WTC11 (cell line): Measurements from ENCODE around the gene PLEKHF1. TPM values are rescaled to one million over a fixed set of nuclear protein-coding genes. Genes with fewer than 3 reads are reported as not detected.

Source experiments
- ATAC-seq: fragments of 200-7000 bp; cut with Tn5 transposase; 2 replicates; pipeline ENCODE4 v1.10.0; 2021; ENCODE audit warnings: mild to moderate bottlenecking, moderate library complexity
- CTCF ChIA-PET: fragments of 300-600 bp; sonication (Branson Sonifier 250); formaldehyde crosslinking; loops from one replicate; lab custom pipeline; 2021; ENCODE audit warnings: antibody characterized with exemption; lab: Charles Lee
- POLR2A ChIA-PET: fragments of 350-600 bp; sonication (Branson Sonifier 250); formaldehyde crosslinking; loops from one replicate; lab custom pipeline; 2021; ENCODE audit warnings: antibody characterized with exemption; lab: Charles Lee
- DNase-seq: peaks from one replicate; pipeline ENCODE4 v3.0.0; 2021; ENCODE audit warnings: low spot score
- H3K27ac Mint-ChIP-seq: 2 replicates; pipeline ENCODE4 v1.8.0; 2021; ENCODE audit warnings: mixed read lengths
- H3K27me3 Mint-ChIP-seq: 2 replicates; pipeline ENCODE4 v1.8.0; 2021; ENCODE audit warnings: low read depth, mild to moderate bottlenecking, moderate library complexity, mixed read lengths
- H3K36me3 Mint-ChIP-seq: 2 replicates; pipeline ENCODE4 v1.8.0; 2021; ENCODE audit warnings: mixed read lengths
- H3K4me1 Mint-ChIP-seq: 2 replicates; pipeline ENCODE4 v1.8.0; 2022; ENCODE audit warnings: mixed read lengths
- H3K4me3 Mint-ChIP-seq: 2 replicates; pipeline ENCODE4 v1.8.0; 2021; ENCODE audit warnings: mild to moderate bottlenecking, moderate library complexity, mixed read lengths
- H3K9me3 Mint-ChIP-seq: 2 replicates; pipeline ENCODE4 v1.8.0; 2021; ENCODE audit warnings: mixed read lengths
- FOXK1 ChIP-seq: sonication (generic); formaldehyde crosslinking; IDR thresholded peaks from 2 replicates; pipeline ENCODE4 v1.8.0; 2022; ENCODE audit warnings: mild to moderate bottlenecking, moderate library complexity, missing genetic modification reagents
- FOXP1 ChIP-seq: sonication (generic); formaldehyde crosslinking; IDR thresholded peaks from 2 replicates; pipeline ENCODE4 v1.8.0; 2022; ENCODE audit warnings: missing genetic modification reagents, mild to moderate bottlenecking, moderate library complexity, borderline replicate concordance
- HMGA2 ChIP-seq: fragments of 250-450 bp; sonication (Bioruptor Pico); IDR thresholded peaks from 2 replicates; pipeline ENCODE4 v1.4.0; 2021; ENCODE audit warnings: mild to moderate bottlenecking, moderate library complexity
- IRF2 ChIP-seq: sonication (generic); formaldehyde crosslinking; IDR thresholded peaks from 2 replicates; pipeline ENCODE4 v1.8.0; 2022; ENCODE audit warnings: low read depth, missing genetic modification reagents, borderline replicate concordance
- MYBL2 ChIP-seq: sonication (generic); formaldehyde crosslinking; IDR thresholded peaks from 2 replicates; pipeline ENCODE4 v1.8.1; 2023; ENCODE audit warnings: mild to moderate bottlenecking, moderate library complexity, missing genetic modification reagents
- RELA ChIP-seq: sonication (generic); formaldehyde crosslinking; IDR thresholded peaks from 2 replicates; pipeline ENCODE4 v1.8.1; 2022; ENCODE audit warnings: missing genetic modification reagents, mild to moderate bottlenecking, borderline replicate concordance
- SMAD3 ChIP-seq: sonication (generic); formaldehyde crosslinking; IDR thresholded peaks from 2 replicates; pipeline ENCODE4 v1.8.0; 2022; ENCODE audit warnings: missing genetic modification reagents, mild to moderate bottlenecking, borderline replicate concordance
- ZNF396 ChIP-seq: fragments of 250-450 bp; sonication (Bioruptor Pico); IDR thresholded peaks from 2 replicates; pipeline ENCODE4 v1.8.0; 2021; ENCODE audit warnings: mild to moderate bottlenecking, moderate library complexity, borderline replicate concordance
- ZNF671 ChIP-seq: fragments of 250-450 bp; sonication (Bioruptor Pico); IDR thresholded peaks from 2 replicates; pipeline ENCODE4 v1.8.0; 2021; ENCODE audit warnings: mild to moderate bottlenecking
- total RNA-seq: library from RNA; stranded (reverse); gene quantifications from 3 replicates; pipeline ENCODE4 v1.2.3, GENCODE V29; 2021
- TF ChIP-seq, protein P1 (sequence below): sonication (generic); formaldehyde crosslinking; IDR thresholded peaks from 2 replicates; pipeline ENCODE4 v1.8.0; 2023; ENCODE audit warnings: mild to moderate bottlenecking, missing genetic modification reagents
- TF ChIP-seq, protein P2 (sequence below): sonication (generic); formaldehyde crosslinking; IDR thresholded peaks from 2 replicates; pipeline ENCODE4 v1.8.1; 2023; ENCODE audit warnings: mild to moderate bottlenecking, missing genetic modification reagents, moderate library complexity
- TF ChIP-seq, protein P3 (sequence below): sonication (generic); formaldehyde crosslinking; IDR thresholded peaks from 2 replicates; pipeline ENCODE4 v1.8.0; 2022; ENCODE audit warnings: mild to moderate bottlenecking, missing genetic modification reagents
- TF ChIP-seq, protein P4 (sequence below): sonication (generic); formaldehyde crosslinking; IDR thresholded peaks from 2 replicates; pipeline ENCODE4 v1.8.1; 2022; ENCODE audit warnings: mild to moderate bottlenecking, missing genetic modification reagents, moderate library complexity, borderline replicate concordance
- TF ChIP-seq, protein P5 (sequence below): fragments of 200-600 bp; IDR thresholded peaks from 2 replicates; pipeline ENCODE4 v1.8.0; 2022; ENCODE audit warnings: antibody characterized with exemption
- TF ChIP-seq, protein P6 (sequence below): sonication (generic); formaldehyde crosslinking; IDR thresholded peaks from 2 replicates; pipeline ENCODE4 v1.8.1; 2022; ENCODE audit warnings: low read depth, mild to moderate bottlenecking, moderate library complexity, missing genetic modification reagents, borderline replicate concordance
- TF ChIP-seq, protein P7 (sequence below): sonication (generic); formaldehyde crosslinking; IDR thresholded peaks from 2 replicates; pipeline ENCODE4 v1.8.0; 2022; ENCODE audit warnings: mild to moderate bottlenecking, missing genetic modification reagents
- TF ChIP-seq, protein P8 (sequence below): sonication (generic); formaldehyde crosslinking; IDR thresholded peaks from 2 replicates; pipeline ENCODE4 v1.8.1; 2022; ENCODE audit warnings: low read depth, missing genetic modification reagents, borderline replicate concordance
- TF ChIP-seq, protein P9 (sequence below): fragments of 250-450 bp; sonication (Bioruptor Pico); IDR thresholded peaks from 2 replicates; pipeline ENCODE4 v1.9.0; 2021; ENCODE audit warnings: mild to moderate bottlenecking

Gene PLEKHF1
- total RNA-seq, 1 experiment from 2014 or later, result 17.9 TPM

DNA sequence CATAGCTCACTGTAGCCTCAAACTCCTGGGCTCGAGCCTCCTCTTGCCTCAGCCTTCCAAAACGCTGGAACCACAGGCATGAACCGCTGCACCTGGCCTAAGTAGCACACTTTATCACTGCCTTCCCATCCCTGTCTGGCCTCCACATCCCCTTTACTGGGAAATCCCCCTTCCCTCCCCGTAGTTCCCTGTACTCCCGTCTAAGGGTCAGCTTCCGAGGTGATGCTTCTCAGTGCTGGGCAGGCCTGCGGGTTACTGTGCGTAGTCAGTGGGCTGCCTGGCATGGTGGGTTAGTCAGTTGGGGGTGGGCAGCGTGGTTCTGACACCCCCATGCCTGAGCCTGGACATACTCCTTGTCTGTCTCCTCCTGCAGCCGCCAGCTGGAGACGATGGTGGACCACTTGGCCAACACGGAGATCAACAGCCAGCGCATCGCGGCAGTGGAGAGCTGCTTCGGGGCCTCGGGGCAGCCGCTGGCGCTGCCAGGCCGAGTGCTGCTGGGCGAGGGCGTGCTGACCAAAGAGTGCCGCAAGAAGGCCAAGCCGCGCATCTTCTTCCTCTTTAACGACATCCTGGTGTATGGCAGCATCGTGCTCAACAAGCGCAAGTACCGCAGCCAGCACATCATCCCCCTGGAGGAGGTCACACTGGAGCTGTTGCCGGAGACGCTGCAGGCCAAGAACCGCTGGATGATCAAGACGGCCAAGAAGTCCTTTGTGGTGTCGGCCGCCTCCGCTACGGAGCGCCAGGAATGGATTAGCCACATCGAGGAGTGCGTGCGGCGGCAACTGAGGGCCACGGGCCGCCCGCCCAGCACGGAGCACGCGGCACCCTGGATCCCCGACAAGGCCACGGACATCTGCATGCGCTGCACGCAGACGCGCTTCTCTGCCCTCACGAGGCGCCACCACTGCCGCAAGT lies 8.4 kb downstream of the PLEKHF1 start:
- peaks cover 11% of the 10 kb centered on the region for H3K4me1 Mint-ChIP-seq
- no peak overlapping the region for H3K4me3 Mint-ChIP-seq
- H3K27ac Mint-ChIP-seq, result no peak overlapping the region
- no peaks in the 10 kb centered on the region for H3K9me3 Mint-ChIP-seq
- H3K27me3 Mint-ChIP-seq, result no peaks in the 10 kb centered on the region
- ChIA-PET CTCF (interaction anchor here (1.2 to 2.8 kb wide), 3 partner anchors 25 to 63 kb away, joined by 3 to 15 read pairs (median 5); no protein-coding TSS in a partner anchor), POLR2A (interaction anchor here (0.6 kb wide), 1 partner anchor 36 kb away, joined by 3 read pairs; no protein-coding TSS in a partner anchor)
- no peak for DNase-seq
- TF ChIP-seq FOXK1 (CRISPR knock-in tag), result no peak
- TF ChIP-seq, protein P1, sequence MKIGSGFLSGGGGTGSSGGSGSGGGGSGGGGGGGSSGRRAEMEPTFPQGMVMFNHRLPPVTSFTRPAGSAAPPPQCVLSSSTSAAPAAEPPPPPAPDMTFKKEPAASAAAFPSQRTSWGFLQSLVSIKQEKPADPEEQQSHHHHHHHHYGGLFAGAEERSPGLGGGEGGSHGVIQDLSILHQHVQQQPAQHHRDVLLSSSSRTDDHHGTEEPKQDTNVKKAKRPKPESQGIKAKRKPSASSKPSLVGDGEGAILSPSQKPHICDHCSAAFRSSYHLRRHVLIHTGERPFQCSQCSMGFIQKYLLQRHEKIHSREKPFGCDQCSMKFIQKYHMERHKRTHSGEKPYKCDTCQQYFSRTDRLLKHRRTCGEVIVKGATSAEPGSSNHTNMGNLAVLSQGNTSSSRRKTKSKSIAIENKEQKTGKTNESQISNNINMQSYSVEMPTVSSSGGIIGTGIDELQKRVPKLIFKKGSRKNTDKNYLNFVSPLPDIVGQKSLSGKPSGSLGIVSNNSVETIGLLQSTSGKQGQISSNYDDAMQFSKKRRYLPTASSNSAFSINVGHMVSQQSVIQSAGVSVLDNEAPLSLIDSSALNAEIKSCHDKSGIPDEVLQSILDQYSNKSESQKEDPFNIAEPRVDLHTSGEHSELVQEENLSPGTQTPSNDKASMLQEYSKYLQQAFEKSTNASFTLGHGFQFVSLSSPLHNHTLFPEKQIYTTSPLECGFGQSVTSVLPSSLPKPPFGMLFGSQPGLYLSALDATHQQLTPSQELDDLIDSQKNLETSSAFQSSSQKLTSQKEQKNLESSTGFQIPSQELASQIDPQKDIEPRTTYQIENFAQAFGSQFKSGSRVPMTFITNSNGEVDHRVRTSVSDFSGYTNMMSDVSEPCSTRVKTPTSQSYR, result no peak
- TF ChIP-seq, protein P2, sequence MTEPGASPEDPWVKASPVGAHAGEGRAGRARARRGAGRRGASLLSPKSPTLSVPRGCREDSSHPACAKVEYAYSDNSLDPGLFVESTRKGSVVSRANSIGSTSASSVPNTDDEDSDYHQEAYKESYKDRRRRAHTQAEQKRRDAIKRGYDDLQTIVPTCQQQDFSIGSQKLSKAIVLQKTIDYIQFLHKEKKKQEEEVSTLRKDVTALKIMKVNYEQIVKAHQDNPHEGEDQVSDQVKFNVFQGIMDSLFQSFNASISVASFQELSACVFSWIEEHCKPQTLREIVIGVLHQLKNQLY (CRISPR knock-in tag), result no peak
- TF ChIP-seq, protein P3, sequence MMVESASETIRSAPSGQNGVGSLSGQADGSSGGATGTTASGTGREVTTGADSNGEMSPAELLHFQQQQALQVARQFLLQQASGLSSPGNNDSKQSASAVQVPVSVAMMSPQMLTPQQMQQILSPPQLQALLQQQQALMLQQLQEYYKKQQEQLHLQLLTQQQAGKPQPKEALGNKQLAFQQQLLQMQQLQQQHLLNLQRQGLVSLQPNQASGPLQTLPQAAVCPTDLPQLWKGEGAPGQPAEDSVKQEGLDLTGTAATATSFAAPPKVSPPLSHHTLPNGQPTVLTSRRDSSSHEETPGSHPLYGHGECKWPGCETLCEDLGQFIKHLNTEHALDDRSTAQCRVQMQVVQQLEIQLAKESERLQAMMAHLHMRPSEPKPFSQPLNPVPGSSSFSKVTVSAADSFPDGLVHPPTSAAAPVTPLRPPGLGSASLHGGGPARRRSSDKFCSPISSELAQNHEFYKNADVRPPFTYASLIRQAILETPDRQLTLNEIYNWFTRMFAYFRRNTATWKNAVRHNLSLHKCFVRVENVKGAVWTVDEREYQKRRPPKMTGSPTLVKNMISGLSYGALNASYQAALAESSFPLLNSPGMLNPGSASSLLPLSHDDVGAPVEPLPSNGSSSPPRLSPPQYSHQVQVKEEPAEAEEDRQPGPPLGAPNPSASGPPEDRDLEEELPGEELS (CRISPR knock-in tag), result no peak
- no peak for TF ChIP-seq FOXP1 (CRISPR knock-in tag)
- TF ChIP-seq HMGA2, result no peak
- TF ChIP-seq, protein P4, sequence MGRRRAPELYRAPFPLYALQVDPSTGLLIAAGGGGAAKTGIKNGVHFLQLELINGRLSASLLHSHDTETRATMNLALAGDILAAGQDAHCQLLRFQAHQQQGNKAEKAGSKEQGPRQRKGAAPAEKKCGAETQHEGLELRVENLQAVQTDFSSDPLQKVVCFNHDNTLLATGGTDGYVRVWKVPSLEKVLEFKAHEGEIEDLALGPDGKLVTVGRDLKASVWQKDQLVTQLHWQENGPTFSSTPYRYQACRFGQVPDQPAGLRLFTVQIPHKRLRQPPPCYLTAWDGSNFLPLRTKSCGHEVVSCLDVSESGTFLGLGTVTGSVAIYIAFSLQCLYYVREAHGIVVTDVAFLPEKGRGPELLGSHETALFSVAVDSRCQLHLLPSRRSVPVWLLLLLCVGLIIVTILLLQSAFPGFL (CRISPR knock-in tag), result no peak
- TF ChIP-seq MYBL2 (CRISPR knock-in tag), result no peak
- TF ChIP-seq, protein P5, sequence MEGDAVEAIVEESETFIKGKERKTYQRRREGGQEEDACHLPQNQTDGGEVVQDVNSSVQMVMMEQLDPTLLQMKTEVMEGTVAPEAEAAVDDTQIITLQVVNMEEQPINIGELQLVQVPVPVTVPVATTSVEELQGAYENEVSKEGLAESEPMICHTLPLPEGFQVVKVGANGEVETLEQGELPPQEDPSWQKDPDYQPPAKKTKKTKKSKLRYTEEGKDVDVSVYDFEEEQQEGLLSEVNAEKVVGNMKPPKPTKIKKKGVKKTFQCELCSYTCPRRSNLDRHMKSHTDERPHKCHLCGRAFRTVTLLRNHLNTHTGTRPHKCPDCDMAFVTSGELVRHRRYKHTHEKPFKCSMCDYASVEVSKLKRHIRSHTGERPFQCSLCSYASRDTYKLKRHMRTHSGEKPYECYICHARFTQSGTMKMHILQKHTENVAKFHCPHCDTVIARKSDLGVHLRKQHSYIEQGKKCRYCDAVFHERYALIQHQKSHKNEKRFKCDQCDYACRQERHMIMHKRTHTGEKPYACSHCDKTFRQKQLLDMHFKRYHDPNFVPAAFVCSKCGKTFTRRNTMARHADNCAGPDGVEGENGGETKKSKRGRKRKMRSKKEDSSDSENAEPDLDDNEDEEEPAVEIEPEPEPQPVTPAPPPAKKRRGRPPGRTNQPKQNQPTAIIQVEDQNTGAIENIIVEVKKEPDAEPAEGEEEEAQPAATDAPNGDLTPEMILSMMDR, result no peak
- no peak for TF ChIP-seq SMAD3 (CRISPR knock-in tag)
- no peak for TF ChIP-seq IRF2 (CRISPR knock-in tag)
- no peak for TF ChIP-seq ZNF396
- no peak for TF ChIP-seq ZNF671 (CRISPR knock-in tag)
- TF ChIP-seq, protein P6, sequence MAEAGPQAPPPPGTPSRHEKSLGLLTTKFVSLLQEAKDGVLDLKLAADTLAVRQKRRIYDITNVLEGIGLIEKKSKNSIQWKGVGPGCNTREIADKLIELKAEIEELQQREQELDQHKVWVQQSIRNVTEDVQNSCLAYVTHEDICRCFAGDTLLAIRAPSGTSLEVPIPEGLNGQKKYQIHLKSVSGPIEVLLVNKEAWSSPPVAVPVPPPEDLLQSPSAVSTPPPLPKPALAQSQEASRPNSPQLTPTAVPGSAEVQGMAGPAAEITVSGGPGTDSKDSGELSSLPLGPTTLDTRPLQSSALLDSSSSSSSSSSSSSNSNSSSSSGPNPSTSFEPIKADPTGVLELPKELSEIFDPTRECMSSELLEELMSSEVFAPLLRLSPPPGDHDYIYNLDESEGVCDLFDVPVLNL (CRISPR knock-in tag), result no peak
- TF ChIP-seq, protein P7, sequence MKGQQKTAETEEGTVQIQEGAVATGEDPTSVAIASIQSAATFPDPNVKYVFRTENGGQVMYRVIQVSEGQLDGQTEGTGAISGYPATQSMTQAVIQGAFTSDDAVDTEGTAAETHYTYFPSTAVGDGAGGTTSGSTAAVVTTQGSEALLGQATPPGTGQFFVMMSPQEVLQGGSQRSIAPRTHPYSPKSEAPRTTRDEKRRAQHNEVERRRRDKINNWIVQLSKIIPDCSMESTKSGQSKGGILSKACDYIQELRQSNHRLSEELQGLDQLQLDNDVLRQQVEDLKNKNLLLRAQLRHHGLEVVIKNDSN (CRISPR knock-in tag), result no peak
- no peak for TF ChIP-seq RELA (CRISPR knock-in tag)
- TF ChIP-seq, protein P8, sequence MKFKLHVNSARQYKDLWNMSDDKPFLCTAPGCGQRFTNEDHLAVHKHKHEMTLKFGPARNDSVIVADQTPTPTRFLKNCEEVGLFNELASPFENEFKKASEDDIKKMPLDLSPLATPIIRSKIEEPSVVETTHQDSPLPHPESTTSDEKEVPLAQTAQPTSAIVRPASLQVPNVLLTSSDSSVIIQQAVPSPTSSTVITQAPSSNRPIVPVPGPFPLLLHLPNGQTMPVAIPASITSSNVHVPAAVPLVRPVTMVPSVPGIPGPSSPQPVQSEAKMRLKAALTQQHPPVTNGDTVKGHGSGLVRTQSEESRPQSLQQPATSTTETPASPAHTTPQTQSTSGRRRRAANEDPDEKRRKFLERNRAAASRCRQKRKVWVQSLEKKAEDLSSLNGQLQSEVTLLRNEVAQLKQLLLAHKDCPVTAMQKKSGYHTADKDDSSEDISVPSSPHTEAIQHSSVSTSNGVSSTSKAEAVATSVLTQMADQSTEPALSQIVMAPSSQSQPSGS, result no peak
- TF ChIP-seq, protein P9, sequence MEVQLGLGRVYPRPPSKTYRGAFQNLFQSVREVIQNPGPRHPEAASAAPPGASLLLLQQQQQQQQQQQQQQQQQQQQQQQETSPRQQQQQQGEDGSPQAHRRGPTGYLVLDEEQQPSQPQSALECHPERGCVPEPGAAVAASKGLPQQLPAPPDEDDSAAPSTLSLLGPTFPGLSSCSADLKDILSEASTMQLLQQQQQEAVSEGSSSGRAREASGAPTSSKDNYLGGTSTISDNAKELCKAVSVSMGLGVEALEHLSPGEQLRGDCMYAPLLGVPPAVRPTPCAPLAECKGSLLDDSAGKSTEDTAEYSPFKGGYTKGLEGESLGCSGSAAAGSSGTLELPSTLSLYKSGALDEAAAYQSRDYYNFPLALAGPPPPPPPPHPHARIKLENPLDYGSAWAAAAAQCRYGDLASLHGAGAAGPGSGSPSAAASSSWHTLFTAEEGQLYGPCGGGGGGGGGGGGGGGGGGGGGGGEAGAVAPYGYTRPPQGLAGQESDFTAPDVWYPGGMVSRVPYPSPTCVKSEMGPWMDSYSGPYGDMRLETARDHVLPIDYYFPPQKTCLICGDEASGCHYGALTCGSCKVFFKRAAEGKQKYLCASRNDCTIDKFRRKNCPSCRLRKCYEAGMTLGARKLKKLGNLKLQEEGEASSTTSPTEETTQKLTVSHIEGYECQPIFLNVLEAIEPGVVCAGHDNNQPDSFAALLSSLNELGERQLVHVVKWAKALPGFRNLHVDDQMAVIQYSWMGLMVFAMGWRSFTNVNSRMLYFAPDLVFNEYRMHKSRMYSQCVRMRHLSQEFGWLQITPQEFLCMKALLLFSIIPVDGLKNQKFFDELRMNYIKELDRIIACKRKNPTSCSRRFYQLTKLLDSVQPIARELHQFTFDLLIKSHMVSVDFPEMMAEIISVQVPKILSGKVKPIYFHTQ (CRISPR knock-in tag), result no peak
- ATAC-seq, result no peak
- peaks cover 12% of the 10 kb centered on the region for H3K36me3 Mint-ChIP-seq
